Measurements from ENCODE around the gene ALDH3A1. TPM values are rescaled to one million over a fixed set of nuclear protein-coding genes. Genes with fewer than 3 reads are reported as not detected.

Gene ALDH3A1
- total and polyA plus RNA-seq, 9 of the 15 experiments (the other 6 are each of a cell fraction or from before 2014, with no cell fraction given): not detected

DNA sequence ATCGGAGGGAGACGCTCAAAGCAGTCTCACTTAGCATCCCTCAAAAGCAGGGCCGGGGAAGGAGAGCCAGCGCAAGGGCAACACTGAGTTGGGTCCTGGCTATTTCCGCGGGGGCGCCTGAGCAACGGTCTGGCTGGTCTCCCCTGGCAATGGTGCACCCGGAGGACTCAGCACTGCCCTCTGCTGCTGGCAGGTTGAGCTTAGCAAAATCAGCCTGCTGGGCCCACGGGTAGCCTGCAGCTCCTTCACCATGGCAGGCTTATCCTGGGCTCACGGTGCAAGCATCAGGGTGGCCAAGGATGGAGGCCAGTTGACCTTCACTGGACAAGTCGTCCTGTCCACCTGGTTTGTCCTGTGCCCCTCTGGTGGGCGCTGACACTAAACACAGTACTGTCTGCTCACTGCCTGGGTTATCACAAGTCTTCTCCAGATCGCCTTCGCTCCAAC lies 14.4 kb upstream of the ALDH3A1 start:
- Histone ChIP-seq H3K79me2 (ENCODE audit: control insufficient read depth, insufficient read depth, low read length) (no peaks in the 10 kb centered on the region), H3K4me3 (no peak overlapping the region), H3K9me3 (replicated peaks; ENCODE audit: control insufficient read depth, insufficient read depth, low read depth, low read length) (no peaks in the 10 kb centered on the region), H3K27me3 (ENCODE audit: control insufficient read depth in 2 of 2, insufficient read depth in 2 of 2, low read length in 2 of 2) (peaks cover 0 to 12% of the 10 kb centered on the region in 2 experiments; a peak in 1 of 5 replicates), H3K4me1 (replicated peaks in 1 of 2; ENCODE audit: control insufficient read depth in 2 of 2, insufficient read depth in 2 of 2, low read length in 2 of 2) (no peaks in the 10 kb centered on the region), H3K36me3 (ENCODE audit: control insufficient read depth, insufficient read depth, low read length) (no peaks in the 10 kb centered on the region), H2AFZ (ENCODE audit: low read depth, low read length) (no peak overlapping the region), H3K9me1 (ENCODE audit: control insufficient read depth, insufficient read depth, low read length) (no peaks in the 10 kb centered on the region), H3K27ac (ENCODE audit: extremely low read depth, low read depth, low read length) (no peak overlapping the region), H3K9ac (ENCODE audit: insufficient read depth in 1 of 2, low read depth in 2 of 2, low read length in 2 of 2) (no peak overlapping the region), H4K20me1 (replicated peaks; ENCODE audit: control insufficient read depth, insufficient read depth, low read length) (no peaks in the 10 kb centered on the region), H3K4me2 (ENCODE audit: insufficient read depth, low read length) (no peak overlapping the region)
- intact Hi-C loops (cut with micrococcal nuclease) (no loop called here), in situ Hi-C loops (cut with MboI) (loop anchor here (5.0 to 10.0 kb wide), 2 partner anchors 250 to 398 kb away; partner anchors contain the start of gene B9D1)
- BruUV-seq (replicated peaks): no TSS peak
- WGBS (ENCODE audit: insufficient coverage, low coverage, missing lambda C conversion rate): 1% methylated on average over 12 of the region's 15 CpGs
- ChIA-PET CTCF (ENCODE audit: low intra/inter-chr PET ratio) (no interaction called here), POLR2A (no interaction called here)
- ATAC-seq: no peak
- no peak for FAIRE-seq
- TF ChIP-seq, protein P1, sequence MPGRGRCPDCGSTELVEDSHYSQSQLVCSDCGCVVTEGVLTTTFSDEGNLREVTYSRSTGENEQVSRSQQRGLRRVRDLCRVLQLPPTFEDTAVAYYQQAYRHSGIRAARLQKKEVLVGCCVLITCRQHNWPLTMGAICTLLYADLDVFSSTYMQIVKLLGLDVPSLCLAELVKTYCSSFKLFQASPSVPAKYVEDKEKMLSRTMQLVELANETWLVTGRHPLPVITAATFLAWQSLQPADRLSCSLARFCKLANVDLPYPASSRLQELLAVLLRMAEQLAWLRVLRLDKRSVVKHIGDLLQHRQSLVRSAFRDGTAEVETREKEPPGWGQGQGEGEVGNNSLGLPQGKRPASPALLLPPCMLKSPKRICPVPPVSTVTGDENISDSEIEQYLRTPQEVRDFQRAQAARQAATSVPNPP (IDR thresholded peaks at IDR 0.05; ENCODE audit: borderline replicate concordance, insufficient read depth, insufficient read length): no peak
- TF ChIP-seq CEBPB (tag; IDR thresholded peaks at IDR 0.05): no peak
- TF ChIP-seq, protein P2, sequence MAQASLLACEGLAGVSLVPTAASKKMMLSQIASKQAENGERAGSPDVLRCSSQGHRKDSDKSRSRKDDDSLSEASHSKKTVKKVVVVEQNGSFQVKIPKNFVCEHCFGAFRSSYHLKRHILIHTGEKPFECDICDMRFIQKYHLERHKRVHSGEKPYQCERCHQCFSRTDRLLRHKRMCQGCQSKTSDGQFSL (CRISPR knock-in tag; IDR thresholded peaks at IDR 0.05): no peak
- TF ChIP-seq, protein P2 (tag; IDR thresholded peaks at IDR 0.05): no peak
- TF ChIP-seq, protein P3, sequence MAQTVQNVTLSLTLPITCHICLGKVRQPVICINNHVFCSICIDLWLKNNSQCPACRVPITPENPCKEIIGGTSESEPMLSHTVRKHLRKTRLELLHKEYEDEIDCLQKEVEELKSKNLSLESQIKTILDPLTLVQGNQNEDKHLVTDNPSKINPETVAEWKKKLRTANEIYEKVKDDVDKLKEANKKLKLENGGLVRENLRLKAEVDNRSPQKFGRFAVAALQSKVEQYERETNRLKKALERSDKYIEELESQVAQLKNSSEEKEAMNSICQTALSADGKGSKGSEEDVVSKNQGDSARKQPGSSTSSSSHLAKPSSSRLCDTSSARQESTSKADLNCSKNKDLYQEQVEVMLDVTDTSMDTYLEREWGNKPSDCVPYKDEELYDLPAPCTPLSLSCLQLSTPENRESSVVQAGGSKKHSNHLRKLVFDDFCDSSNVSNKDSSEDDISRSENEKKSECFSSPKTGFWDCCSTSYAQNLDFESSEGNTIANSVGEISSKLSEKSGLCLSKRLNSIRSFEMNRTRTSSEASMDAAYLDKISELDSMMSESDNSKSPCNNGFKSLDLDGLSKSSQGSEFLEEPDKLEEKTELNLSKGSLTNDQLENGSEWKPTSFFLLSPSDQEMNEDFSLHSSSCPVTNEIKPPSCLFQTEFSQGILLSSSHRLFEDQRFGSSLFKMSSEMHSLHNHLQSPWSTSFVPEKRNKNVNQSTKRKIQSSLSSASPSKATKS (CRISPR knock-in tag; IDR thresholded peaks at IDR 0.05): no peak
- TF ChIP-seq ZFP36 (IDR thresholded peaks at IDR 0.05; ENCODE audit: low read depth, low read length, partially characterized antibody): no peak
- DNase-seq (ENCODE audit: extremely low read depth in 1 of 4, low spot score in 3 of 4): no peak

Measured in K562 (cell line).